GM12878 (cell line): ENCODE data around the gene SPTSSB. TPM values are rescaled to one million over a fixed set of nuclear protein-coding genes. Genes with fewer than 3 reads are reported as not detected.

Experiments
- ATAC-seq: fragments of 200-7000 bp; cut with Tn5 transposase; 3 replicates; pipeline ENCODE4 v1.9.1; 2020; ENCODE audit warnings: mild to moderate bottlenecking, moderate library complexity
- BruUV-seq: library from RNA; stranded (reverse); fragments of 400-500 nt; replicated peaks from 2 replicates; lab custom pipeline; 2021; lab: Mats Ljungman, UMichigan
- CTCF ChIA-PET: fragments of 300-600 bp; sonication (Branson Sonifier 250); formaldehyde crosslinking; extraction: SDS; loops from one replicate; lab custom pipeline; 2021; ENCODE audit warnings: inconsistent platforms; lab: Yijun Ruan, JAX
- POLR2A ChIA-PET: fragments of 350-600 bp; formaldehyde crosslinking; extraction: SDS; loops from one replicate; lab custom pipeline; 2021; ENCODE audit warnings: inconsistent platforms; lab: Charles Lee
- RAD21 ChIA-PET: fragments of 300-600 bp; sonication (Branson Sonifier 250); formaldehyde crosslinking; loops from one replicate; lab custom pipeline; 2023; ENCODE audit warnings: antibody characterized with exemption; ENCODE audit not compliant: unreplicated experiment; lab: Charles Lee
- SMC1A ChIA-PET: fragments of 300-600 bp; sonication (Branson Sonifier 250); formaldehyde crosslinking; loops from one replicate; lab custom pipeline; 2023; ENCODE audit not compliant: unreplicated experiment, uncharacterized antibody; lab: Charles Lee
- DNase-seq: peaks from one replicate; pipeline ENCODE4 v3.0.0-alpha.2; 2011; ENCODE audit warnings: low read depth, low spot score
- FAIRE-seq: peaks from 3 replicates; lab custom pipeline; 2011; peaks lifted over from hg19 to GRCh38; lab: Jason Lieb, UNC
- H2AFZ ChIP-seq: 2 replicates; pipeline ENCODE4 v1.6.0; 2011; ENCODE audit warnings: low read depth, low read length, control low read depth; ENCODE audit not compliant: control insufficient read depth
- H3K27ac ChIP-seq: 2 replicates; pipeline ENCODE4 v1.5.1; 2011; ENCODE audit warnings: control low read depth; ENCODE audit not compliant: control insufficient read depth, insufficient read depth
- H3K27me3 ChIP-seq, 2 experiments: replicated peaks in 1 of 2; 2 replicates each; pipeline versions ENCODE4 v1.6.0 to v1.6.1; 2011; ENCODE audit warnings: low read length in 1 of 2; ENCODE audit not compliant: control insufficient read depth in 2 of 2, insufficient read depth in 2 of 2
- H3K36me3 ChIP-seq, 2 experiments: 2 replicates each; pipeline ENCODE4 v1.5.1; 2011; ENCODE audit warnings: low read length in 1 of 2; ENCODE audit not compliant: control insufficient read depth in 2 of 2, insufficient read depth in 2 of 2
- H3K4me1 ChIP-seq: 2 replicates; pipeline ENCODE4 v1.6.1; 2011; ENCODE audit warnings: mild to moderate bottlenecking, low read length, moderate library complexity, mixed read lengths; ENCODE audit not compliant: control insufficient read depth, insufficient read depth
- H3K4me2 ChIP-seq: 2 replicates; pipeline ENCODE4 v1.6.0; 2011; ENCODE audit warnings: control low read depth; ENCODE audit not compliant: control insufficient read depth, insufficient read depth
- H3K4me3 ChIP-seq: fragments of 200-600 bp; sonication (generic); 2 replicates; pipeline ENCODE4 v1.5.1; 2016
- H3K79me2 ChIP-seq: 2 replicates; pipeline ENCODE4 v1.6.0; 2011; ENCODE audit warnings: low read length; ENCODE audit not compliant: control insufficient read depth, insufficient read depth
- H3K9ac ChIP-seq: 2 replicates; pipeline ENCODE4 v1.8.0; 2011; ENCODE audit warnings: low read length, control low read depth, mixed read lengths; ENCODE audit not compliant: control insufficient read depth, insufficient read depth
- H3K9me3 ChIP-seq: replicated peaks from 3 replicates; pipeline ENCODE4 v1.5.1; 2011; ENCODE audit warnings: mild to moderate bottlenecking, low read length; ENCODE audit not compliant: control insufficient read depth, insufficient read depth
- H4K20me1 ChIP-seq: 2 replicates; pipeline ENCODE4 v1.6.0; 2011; ENCODE audit not compliant: control insufficient read depth, insufficient read depth
- CHD4 ChIP-seq: fragments of 200-600 bp; sonication (generic); IDR thresholded peaks from 2 replicates; pipeline ENCODE4 v1.6.1; 2016; ENCODE audit warnings: mild to moderate bottlenecking
- EZH2 ChIP-seq: IDR thresholded peaks from 2 replicates; pipeline ENCODE4 v1.6.1; 2012; ENCODE audit warnings: low read depth, mild to moderate bottlenecking, control low read depth, inconsistent platforms, low read length, borderline replicate concordance; ENCODE audit not compliant: control insufficient read depth
- FOS ChIP-seq: IDR thresholded peaks from 3 replicates; pipeline ENCODE4 v1.6.1; 2011; ENCODE audit warnings: borderline replicate concordance; ENCODE audit not compliant: insufficient read length; ENCODE audit errors: extremely low read depth
- TAF1 ChIP-seq: IDR thresholded peaks from 2 replicates; pipeline ENCODE4 v1.6.1; 2011; ENCODE audit warnings: mild to moderate bottlenecking, low read depth, low read length, borderline replicate concordance
- WGBS: methylation state at CpG from one replicate; pipeline ENCODE4 v1.1.6; 2016; ENCODE audit warnings: low lambda C conversion rate; ENCODE audit not compliant: insufficient replicate concordance, insufficient coverage; ENCODE audit errors: missing lambda C conversion rate; 5-methylcytosine and 5-hydroxymethylcytosine counted together
- in situ Hi-C: fragments of 300-500 bp; cut with MboI; formaldehyde crosslinking; loops from 9 replicates; pipeline ENCODE4 v1.14.3; 2018; ENCODE audit warnings: mixed read lengths
- intact Hi-C: fragments of 100-400 bp; cut with micrococcal nuclease; formaldehyde crosslinking; loops from one replicate; pipeline ENCODE4 v1.14.2; 2022; ENCODE audit not compliant: unreplicated experiment
- polyA plus RNA-seq, 11 experiments: library from polyadenylated mRNA; depleted of rRNA in 4 of 11; unstranded in 6 of 11; stranded (reverse) in 5 of 11; fragments of >200 nt; fragmentation: Nextera tagmentation in 4 of 11; fragmentation: Illumina TruSeq in 1 of 11; extraction: Ambion mirVana in 4 of 11; extraction: Trizol in 1 of 11; gene quantifications; 1 replicate in 1 of 11; 2 replicates in 10 of 11; pipeline versions ENCODE4 v1.2.1 to v1.2.3, GENCODE V29; 2011 to 2016; ENCODE audit warnings: inconsistent platforms in 2 of 11, missing spikeins in 2 of 11, low read depth in 1 of 11
- total RNA-seq, 4 experiments: library from RNA; depleted of rRNA in 3 of 4; stranded (reverse); fragments of >200 nt in 3 of 4; fragmentation: Illumina TruSeq in 1 of 4; extraction: Trizol in 1 of 4; gene quantifications; 2 replicates each; pipeline versions ENCODE4 v1.2.1 to v1.2.3, GENCODE V29; 2013 to 2021

SPTSSB gene
- total and polyA plus RNA-seq, 10 of the 15 experiments (the other 5 are each of a cell fraction or from before 2014, with no cell fraction given) = 0.19 to 30.6 (median 0.91) TPM

GRCh38 chr3:161317077-161317476 is 54.2 kb downstream of the SPTSSB start:
- Histone ChIP-seq H3K79me2 (no peaks in the 10 kb centered on the region), H3K9ac (no peak overlapping the region), H3K4me2 (no peak overlapping the region), H3K4me1 (peaks cover 12% of the 10 kb centered on the region), H3K9me3 (no peaks in the 10 kb centered on the region; the same call in 2 of the 3 replicates), H3K27me3 (no peaks in the 10 kb centered on the region), H3K36me3 (no peaks in the 10 kb centered on the region), H4K20me1 (no peaks in the 10 kb centered on the region), H3K27ac (no peak overlapping the region), H3K4me3 (no peak overlapping the region), H2AFZ (no peak overlapping the region)
- CTCF ChIA-PET = interaction anchor here (0.8 to 1.4 kb wide), 2 partner anchors 20 to 33 kb away, joined by 3 to 4 read pairs; no protein-coding TSS in a partner anchor
- TF ChIP-seq EZH2 = no peak
- TF ChIP-seq CHD4 = no peak
- TF ChIP-seq TAF1 = no peak
- BruUV-seq = no TSS peak
- in situ Hi-C loops (no loop called here), intact Hi-C loops (no loop called here)
- DNase-seq (no peak), FAIRE-seq (no peak), ATAC-seq (no peak)
- WGBS = 73% methylated on average over 2 of the region's 2 CpGs
- SMC1A ChIA-PET = interaction anchor here (0.9 to 1.8 kb wide), 2 partner anchors 11 to 47 kb away, joined by 3 to 4 read pairs; no protein-coding TSS in a partner anchor
- RAD21 ChIA-PET = no interaction called here
- POLR2A ChIA-PET = no interaction called here

- Histone ChIP-seq H3K9ac (no peak overlapping the region), H3K36me3 (no peaks in the 10 kb centered on the region), H3K9me3 (no peaks in the 10 kb centered on the region; the same call in 2 of the 3 replicates), H3K27me3 (no peaks in the 10 kb centered on the region), H3K79me2 (no peaks in the 10 kb centered on the region), H2AFZ (no peak overlapping the region), H3K27ac (no peak overlapping the region), H3K4me1 (peaks cover 12% of the 10 kb centered on the region), H4K20me1 (no peaks in the 10 kb centered on the region), H3K4me3 (no peak overlapping the region), H3K4me2 (no peak overlapping the region)
- ChIA-PET POLR2A (no interaction called here), SMC1A (interaction anchor here (0.7 to 1.8 kb wide), 2 partner anchors 48 to 1039 kb away, joined by 3 to 4 read pairs; no protein-coding TSS in a partner anchor), CTCF (no interaction called here), RAD21 (no interaction called here)
- FAIRE-seq = no peak
- no peak for ATAC-seq
- no peak for TF ChIP-seq FOS
- DNase-seq = no peak
- no TSS peak for BruUV-seq
- WGBS = 87% methylated on average over 3 of the region's 3 CpGs
- intact Hi-C loops (no loop called here), in situ Hi-C loops (no loop called here)
Observed at GRCh38 chr3:161316006-161316689, 55.2 kb downstream of the SPTSSB start.
